Measurements from ENCODE around the gene FAM177B. TPM values are rescaled to one million over a fixed set of nuclear protein-coding genes. Genes with fewer than 3 reads are reported as not detected.

The FAM177B gene
- total and polyA plus RNA-seq, 2 experiments from 2014 or later, result not detected

- TF ChIP-seq ZNF462 (CRISPR knock-in tag; IDR thresholded peaks at IDR 0.05) (no peak), ZNF331 (CRISPR knock-in tag; IDR thresholded peaks at IDR 0.05; ENCODE audit: low read depth) (no peak), STAT1 (IDR thresholded peaks at IDR 0.05; ENCODE audit: unreplicated experiment) (no peak), EZH2phosphoT487 (IDR thresholded peaks at IDR 0.05; ENCODE audit: unreplicated experiment) (no peak)
Measured at GRCh38 chr1:222712253-222713090, 24.5 kb upstream of the FAM177B start, which contains the start of the genes AIDA and BROX (continued).

- Mint-ChIP-seq H3K36me3 (ENCODE audit: low read depth) (peaks cover 8% of the 10 kb centered on the region), H3K27ac (peak overlapping the region; percentile 99), H3K4me3 (peak overlapping the region; percentile 93), H3K9me3 (no peaks in the 10 kb centered on the region), H3K4me1 (peaks cover 18% of the 10 kb centered on the region), H3K27me3 (ENCODE audit: insufficient read depth, low read depth, poor library complexity) (peaks cover 18% of the 10 kb centered on the region)
- Histone ChIP-seq H4K20me1 (replicated peaks; ENCODE audit: insufficient read depth) (no peaks in the 10 kb centered on the region; the same call in 1 of the 2 replicates), H3K4me2 (peak overlapping the region; percentile 96), H3K4me1 (ENCODE audit: insufficient read depth) (peaks cover 10% of the 10 kb centered on the region), H3F3A (replicated peaks; ENCODE audit: low read depth) (0 out of 2 replicates have a peak, but pooled peaks cover 8% of the 10 kb centered on the region), H3K79me2 (replicated peaks; ENCODE audit: insufficient read depth) (peaks cover 45% of the 10 kb centered on the region), H3K4me3 (peak overlapping the region; percentile 99), H2AFZ (peak overlapping the region; percentile 100), H3K27me3 (ENCODE audit: insufficient read depth) (no peaks in the 10 kb centered on the region), H3K36me3 (ENCODE audit: insufficient read depth) (no peaks in the 10 kb centered on the region), H3K27ac (ENCODE audit: low read depth) (peak overlapping the region; percentile 98), H3K9me2 (ENCODE audit: insufficient read depth) (no peaks in the 10 kb centered on the region)
- peak; percentile 84 for ATAC-seq
- DNase-seq (ENCODE audit: low spot score), result peak; percentile 97
- TF ChIP-seq CTCF (conservative IDR thresholded peaks at IDR 0.05; ENCODE audit: low read depth in 2 of 2) (peak in 1 of 2 experiments; percentile 29; a peak in 2 of 4 replicates), ETS1 (IDR thresholded peaks at IDR 0.05) (peak; percentile 73), ZNF331 (CRISPR knock-in tag; IDR thresholded peaks at IDR 0.05; ENCODE audit: low read depth) (no peak), STAT1 (IDR thresholded peaks at IDR 0.05; ENCODE audit: unreplicated experiment) (no peak), ZNF114 (CRISPR knock-in tag; IDR thresholded peaks at IDR 0.05) (no peak), JUNB (IDR thresholded peaks at IDR 0.05; ENCODE audit: unreplicated experiment) (no peak), CREB1 (CRISPR knock-in tag; IDR thresholded peaks at IDR 0.05; ENCODE audit: low read depth) (no peak)
Measured at GRCh38 chr1:222713091-222713961, 23.7 kb upstream of the FAM177B start.

Measured in GM23338 (cell line).